Large intestine (tissue), 3 donors: ENCODE data around the gene SLC25A51. TPM values are rescaled to one million over a fixed set of nuclear protein-coding genes. Genes with fewer than 3 reads are reported as not detected.

Experiments
- DNase-seq, 2 donors: peaks; one replicate each; pipeline versions ENCODE4 v3.0.0 to v3.0.0-alpha.2; 2013
- H3K27ac ChIP-seq: one replicate; pipeline ENCODE4 v1.5.1; 2013; ENCODE audit warnings: low read length
- H3K27me3 ChIP-seq: 2 replicates; pipeline ENCODE4 v1.6.1; 2013; ENCODE audit warnings: low read length; ENCODE audit not compliant: control insufficient read depth, insufficient read depth
- H3K36me3 ChIP-seq: 2 replicates; pipeline ENCODE4 v1.6.1; 2013; ENCODE audit warnings: low read length; ENCODE audit not compliant: control insufficient read depth, insufficient read depth
- H3K4me1 ChIP-seq: one replicate; pipeline ENCODE4 v1.6.1; 2013; ENCODE audit warnings: low read length; ENCODE audit not compliant: control insufficient read depth, insufficient read depth
- H3K4me3 ChIP-seq: one replicate; pipeline ENCODE4 v1.5.1; 2013; ENCODE audit warnings: low read length
- H3K9me3 ChIP-seq: one replicate; pipeline ENCODE4 v1.6.1; 2013; ENCODE audit warnings: mild to moderate bottlenecking, low read depth, low read length, moderate library complexity; ENCODE audit not compliant: control insufficient read depth
- WGBS: methylation state at CpG from one replicate; pipeline ENCODE4 v1.1.5; 2013; ENCODE audit warnings: low lambda C conversion rate; ENCODE audit not compliant: insufficient coverage; 5-methylcytosine and 5-hydroxymethylcytosine counted together
- polyA plus RNA-seq: library from polyadenylated mRNA; unstranded; fragments of 120-200 nt; gene quantifications from one replicate; pipeline ENCODE4 v1.2.1, GENCODE V29; 2013

The SLC25A51 gene
- polyA plus RNA-seq, 1 donor, result 21.7 TPM

DNA sequence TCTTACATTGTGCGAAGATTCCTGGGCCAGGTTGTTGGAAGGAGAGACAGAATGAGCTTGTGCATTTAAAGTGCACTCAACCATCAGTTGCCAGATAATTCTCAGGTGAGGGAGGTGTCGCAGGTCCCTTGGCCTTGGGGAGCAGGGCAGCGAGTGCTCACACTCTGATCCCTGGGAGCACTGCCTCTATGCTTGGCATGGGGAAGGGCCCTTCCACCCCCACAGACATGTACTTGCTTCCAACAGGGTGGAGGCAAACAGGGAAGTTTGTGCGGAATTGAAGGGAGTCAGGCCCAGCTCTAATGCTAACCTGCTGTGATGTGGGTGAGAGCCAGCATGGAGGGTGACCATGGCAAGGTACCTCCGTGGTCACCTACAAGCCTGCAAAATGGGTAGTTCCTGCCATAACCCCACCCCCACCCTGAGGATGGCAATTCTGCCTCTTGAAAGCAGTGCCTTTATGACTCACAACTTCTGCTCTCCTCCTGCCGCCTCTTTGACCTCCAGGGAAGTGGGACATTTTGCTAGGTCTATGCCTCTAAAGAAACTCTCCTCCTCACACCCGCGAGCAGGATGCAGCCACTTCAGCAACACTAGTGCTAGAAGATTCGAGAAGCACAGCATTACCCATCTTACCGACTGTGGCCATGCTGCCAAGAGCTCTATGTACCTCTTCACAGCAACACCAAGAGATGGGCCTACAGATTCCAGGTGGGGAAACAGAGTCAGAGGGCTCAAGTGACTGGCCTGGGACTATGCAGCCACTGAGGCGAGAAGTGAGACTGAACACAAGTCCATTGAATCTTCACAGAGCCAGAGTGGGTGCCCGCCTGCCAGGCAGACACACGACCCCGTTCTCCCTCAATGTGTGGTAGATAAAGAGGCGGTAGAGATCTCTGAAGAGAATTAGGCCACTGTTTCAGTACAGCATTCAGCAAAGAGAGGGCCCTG, 22.1 kb upstream of the SLC25A51 start:
- H3K9me3 ChIP-seq, result no peaks in the 10 kb centered on the region
- no CpG with 5 or more reads among the region's 15 CpGs for WGBS
- peaks cover 26% of the 10 kb centered on the region for H3K36me3 ChIP-seq
- peaks cover 36% of the 10 kb centered on the region for H3K4me1 ChIP-seq
- H3K27me3 ChIP-seq, result no peaks in the 10 kb centered on the region
- no peak overlapping the region for H3K4me3 ChIP-seq
- H3K27ac ChIP-seq, result no peak overlapping the region
- DNase-seq, result no peak

DNA sequence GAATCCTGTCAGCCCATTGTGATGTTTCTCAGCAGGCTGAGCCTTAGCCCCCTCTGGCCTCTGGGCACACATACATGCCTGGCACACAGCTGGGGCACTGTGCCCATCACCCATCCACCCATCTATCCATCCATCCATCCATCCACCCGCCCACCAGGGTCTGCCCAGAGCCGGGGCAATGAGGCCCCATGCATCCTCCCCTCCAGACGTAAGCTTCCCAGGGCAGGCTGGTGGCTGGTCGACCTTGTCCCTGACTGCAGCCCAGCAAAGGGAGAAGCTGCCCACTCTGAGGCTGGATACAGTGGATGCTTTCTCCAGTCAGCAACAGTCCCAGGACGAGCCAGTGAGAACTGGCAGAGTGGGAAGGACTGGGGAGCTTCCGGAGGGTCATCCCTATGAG, 21.1 kb upstream of the SLC25A51 start:
- H3K4me1 ChIP-seq, result peaks cover 36% of the 10 kb centered on the region
- no peak overlapping the region for H3K4me3 ChIP-seq
- H3K36me3 ChIP-seq, result peaks cover 27% of the 10 kb centered on the region
- no peak overlapping the region for H3K27ac ChIP-seq
- WGBS, result no CpG with 5 or more reads among the region's 6 CpGs
- H3K27me3 ChIP-seq, result no peaks in the 10 kb centered on the region
- no peak for DNase-seq
- no peaks in the 10 kb centered on the region for H3K9me3 ChIP-seq

DNA sequence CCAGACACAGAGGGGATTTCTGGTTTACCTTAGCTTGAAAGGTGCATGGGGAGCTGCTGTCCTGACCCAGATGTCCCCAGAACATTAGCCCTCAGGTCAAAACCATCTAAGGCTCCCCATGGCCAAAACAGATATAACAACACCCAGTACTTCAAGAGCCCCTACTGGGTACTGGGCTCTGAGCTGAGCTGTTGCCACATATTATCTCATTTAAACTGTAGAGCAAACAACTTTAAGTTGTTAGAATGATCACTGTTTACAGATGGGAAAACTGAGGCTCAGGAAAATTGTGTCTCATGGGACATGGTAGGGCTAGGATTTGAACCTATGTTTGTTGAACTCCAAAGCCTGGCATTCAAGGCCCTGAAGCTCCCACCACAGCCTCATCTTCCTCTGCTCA, 20.6 kb upstream of the SLC25A51 start:
- Histone ChIP-seq H3K27me3 (no peaks in the 10 kb centered on the region), H3K4me1 (peaks cover 36% of the 10 kb centered on the region), H3K4me3 (no peak overlapping the region), H3K27ac (no peak overlapping the region), H3K36me3 (peaks cover 28% of the 10 kb centered on the region), H3K9me3 (no peaks in the 10 kb centered on the region)
- DNase-seq, result no peak

DNA sequence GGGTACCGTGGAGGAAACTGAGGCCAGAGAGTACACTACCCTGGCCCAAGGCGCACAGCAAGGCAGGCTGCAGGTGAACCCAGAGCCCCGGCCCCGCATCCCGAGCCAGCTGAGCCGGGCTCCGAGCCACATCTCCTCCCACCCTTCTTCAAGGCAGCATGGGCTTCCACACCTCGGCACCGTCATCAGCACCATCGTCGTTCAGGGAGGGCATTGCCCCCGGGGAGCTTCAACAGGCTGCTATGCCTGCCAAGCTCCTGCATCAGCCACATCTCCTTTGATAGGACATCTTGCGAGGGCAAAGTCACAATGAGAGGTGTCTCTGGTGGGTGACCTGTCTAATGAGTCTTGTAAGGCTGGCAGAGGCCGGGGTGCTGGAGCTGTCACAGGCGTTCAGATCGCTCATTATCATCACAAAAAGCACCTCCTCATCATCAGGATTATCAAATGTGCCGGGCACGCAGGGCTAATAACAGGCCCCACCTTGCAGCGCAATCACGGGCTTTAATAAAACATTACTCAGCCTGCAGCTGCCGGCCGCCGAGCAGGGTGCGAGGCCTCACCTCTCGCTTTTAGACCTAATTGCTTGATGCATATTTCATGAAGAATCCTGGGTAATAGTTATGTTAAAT, 20.0 kb upstream of the SLC25A51 start:
- Histone ChIP-seq H3K4me3 (no peak overlapping the region), H3K27ac (no peak overlapping the region), H3K36me3 (peaks cover 29% of the 10 kb centered on the region), H3K4me1 (peaks cover 36% of the 10 kb centered on the region), H3K27me3 (no peaks in the 10 kb centered on the region), H3K9me3 (no peaks in the 10 kb centered on the region)
- peak in 1 of 2 donors; percentile 49 for DNase-seq
- WGBS, result no CpG with 5 or more reads among the region's 25 CpGs

DNA sequence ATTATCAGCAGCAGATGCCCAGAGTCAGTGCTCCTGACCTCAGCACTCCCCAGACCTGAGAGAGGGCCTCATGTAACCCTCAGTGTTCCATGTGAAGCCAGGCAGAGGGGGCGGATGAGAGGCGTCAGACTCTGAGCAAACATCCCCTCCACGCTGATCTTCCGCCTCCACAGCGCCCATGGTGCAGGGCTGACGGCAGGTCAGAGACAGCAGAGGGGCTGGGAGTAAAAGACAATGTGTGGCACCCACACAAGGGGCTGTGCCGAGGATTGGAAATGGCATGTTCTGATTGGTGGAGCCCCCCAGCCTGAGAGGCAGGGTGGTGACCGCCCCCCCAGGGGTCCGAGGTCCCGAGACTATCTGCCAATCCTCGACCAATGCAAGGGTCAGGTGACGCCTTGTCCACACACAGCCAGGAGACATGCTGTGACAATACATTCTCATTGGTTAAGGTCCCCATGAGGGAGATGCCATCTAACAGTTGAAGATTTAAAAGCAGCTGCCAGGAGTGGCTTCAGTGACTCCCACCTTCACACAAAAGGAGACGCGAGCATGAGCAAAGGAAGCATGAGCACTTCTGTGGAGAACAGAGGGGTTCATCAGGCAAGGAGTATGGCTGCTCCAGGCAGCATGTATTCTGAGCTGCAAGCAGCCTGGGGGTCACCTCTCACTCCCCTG, 19.3 kb upstream of the SLC25A51 start:
- Histone ChIP-seq H3K4me1 (peaks cover 32% of the 10 kb centered on the region), H3K4me3 (no peak overlapping the region), H3K27me3 (no peaks in the 10 kb centered on the region), H3K9me3 (no peaks in the 10 kb centered on the region), H3K36me3 (peaks cover 33% of the 10 kb centered on the region), H3K27ac (no peak overlapping the region)
- DNase-seq, result no peak
- WGBS, result no CpG with 5 or more reads among the region's 14 CpGs

DNA sequence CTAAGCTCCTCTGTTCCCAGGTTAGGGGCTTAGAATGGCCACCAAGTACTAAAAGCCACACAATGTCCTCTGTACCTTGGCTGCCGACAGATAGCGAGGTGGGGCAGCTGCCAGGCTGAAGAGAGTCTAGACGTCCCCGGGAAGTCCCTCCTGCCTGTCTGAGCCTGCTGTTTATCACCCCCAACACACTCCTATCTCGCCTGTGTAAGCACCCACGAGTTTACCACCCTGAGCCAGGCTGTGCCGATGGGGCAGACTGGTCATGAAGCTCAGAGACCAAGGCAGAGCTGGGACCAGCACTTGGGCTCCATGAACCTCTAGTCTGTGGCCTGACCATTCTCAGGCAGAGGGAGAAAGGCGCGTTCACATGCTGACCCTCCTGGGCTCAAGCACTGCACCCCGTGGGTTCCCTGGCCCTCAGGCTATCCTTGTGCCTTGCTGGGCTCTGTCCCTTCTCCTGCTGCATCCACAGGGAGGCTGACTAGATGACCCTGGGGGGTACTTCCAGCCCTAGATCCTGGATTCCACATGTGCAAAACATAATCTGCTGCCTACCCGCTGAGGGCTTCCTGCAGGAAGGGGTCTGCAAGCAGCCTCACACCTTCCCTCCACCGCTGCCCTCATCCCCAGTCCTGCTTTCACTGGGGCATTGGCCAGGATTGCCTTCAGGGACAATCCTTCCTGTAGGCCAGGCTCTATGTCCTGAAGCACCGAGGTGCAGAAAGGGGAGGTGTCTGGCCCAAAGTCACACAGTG, 18.6 kb upstream of the SLC25A51 start:
- H3K36me3 ChIP-seq, result peaks cover 40% of the 10 kb centered on the region
- H3K27me3 ChIP-seq, result no peaks in the 10 kb centered on the region
- DNase-seq, result peak in 1 of 2 donors; percentile 58
- no peaks in the 10 kb centered on the region for H3K9me3 ChIP-seq
- H3K4me3 ChIP-seq, result no peak overlapping the region
- no CpG with 5 or more reads among the region's 13 CpGs for whole genome bisulfite sequencing
- H3K4me1 ChIP-seq, result peaks cover 24% of the 10 kb centered on the region
- no peak overlapping the region for H3K27ac ChIP-seq

DNA sequence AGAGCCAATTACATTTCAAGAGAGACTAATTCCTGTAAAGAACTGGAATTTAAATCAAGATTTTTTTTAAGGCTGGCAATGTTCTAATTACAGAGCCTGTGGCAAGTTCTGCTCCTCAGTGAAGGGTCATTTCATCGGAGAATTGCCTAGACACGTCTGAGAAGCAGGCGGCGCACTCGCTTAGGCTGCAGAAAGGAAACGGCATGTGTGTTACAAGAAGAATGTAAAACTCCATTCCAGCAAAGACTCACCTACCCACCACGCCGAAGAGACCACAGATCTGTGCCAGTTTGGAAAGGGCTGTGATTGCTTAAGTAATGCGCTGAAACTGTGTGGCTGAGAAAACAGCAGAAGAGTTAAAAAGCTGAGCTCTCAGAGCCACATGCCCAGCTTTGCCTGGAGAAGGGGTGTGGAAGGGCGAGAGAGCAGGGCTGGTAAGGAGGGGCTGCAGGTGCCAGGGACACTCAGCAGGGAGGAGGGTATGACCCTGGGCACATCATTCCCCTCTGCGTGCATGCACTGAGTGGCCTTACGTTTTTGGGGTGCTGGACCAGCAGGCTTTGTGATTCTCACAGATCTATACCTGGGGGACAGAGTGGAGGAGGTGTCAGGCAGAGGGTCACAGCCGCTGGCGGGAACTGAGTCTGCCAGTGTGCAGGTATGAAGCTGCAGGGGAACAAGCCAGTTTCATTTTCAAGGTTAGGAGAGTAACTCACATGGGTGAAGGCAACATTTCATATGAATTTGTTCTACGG, 17.8 kb upstream of the SLC25A51 start:
- 92% methylated on average over 2 of the region's 15 CpGs for WGBS
- Histone ChIP-seq H3K4me1 (peaks cover 20% of the 10 kb centered on the region), H3K27me3 (no peaks in the 10 kb centered on the region), H3K36me3 (peaks cover 46% of the 10 kb centered on the region), H3K9me3 (no peaks in the 10 kb centered on the region), H3K27ac (no peak overlapping the region), H3K4me3 (no peak overlapping the region)
- DNase-seq, result no peak

DNA sequence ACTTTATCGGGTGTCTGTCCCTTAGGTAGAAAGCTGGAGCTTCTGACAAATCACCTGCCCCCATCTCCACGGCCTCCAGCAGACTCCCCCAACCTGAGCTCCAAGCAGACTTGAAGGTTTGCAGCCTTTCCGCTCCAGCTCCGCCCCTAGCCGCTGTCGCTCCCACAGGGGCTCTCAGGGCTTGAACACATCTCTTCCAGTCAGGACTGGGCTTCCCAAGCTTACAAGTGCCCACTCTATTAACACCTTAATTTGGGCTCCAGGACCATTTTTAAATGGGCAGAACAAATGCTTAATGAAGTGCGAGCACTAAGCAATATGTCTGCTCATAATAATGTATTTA, 17.2 kb upstream of the SLC25A51 start:
- H3K27me3 ChIP-seq, result no peaks in the 10 kb centered on the region
- H3K36me3 ChIP-seq, result peaks cover 47% of the 10 kb centered on the region
- DNase-seq, result no peak
- peaks cover 15% of the 10 kb centered on the region for H3K4me1 ChIP-seq
- H3K27ac ChIP-seq, result no peak overlapping the region
- H3K4me3 ChIP-seq, result no peak overlapping the region
- H3K9me3 ChIP-seq, result no peaks in the 10 kb centered on the region
- WGBS, result no CpG with 5 or more reads among the region's 7 CpGs

DNA sequence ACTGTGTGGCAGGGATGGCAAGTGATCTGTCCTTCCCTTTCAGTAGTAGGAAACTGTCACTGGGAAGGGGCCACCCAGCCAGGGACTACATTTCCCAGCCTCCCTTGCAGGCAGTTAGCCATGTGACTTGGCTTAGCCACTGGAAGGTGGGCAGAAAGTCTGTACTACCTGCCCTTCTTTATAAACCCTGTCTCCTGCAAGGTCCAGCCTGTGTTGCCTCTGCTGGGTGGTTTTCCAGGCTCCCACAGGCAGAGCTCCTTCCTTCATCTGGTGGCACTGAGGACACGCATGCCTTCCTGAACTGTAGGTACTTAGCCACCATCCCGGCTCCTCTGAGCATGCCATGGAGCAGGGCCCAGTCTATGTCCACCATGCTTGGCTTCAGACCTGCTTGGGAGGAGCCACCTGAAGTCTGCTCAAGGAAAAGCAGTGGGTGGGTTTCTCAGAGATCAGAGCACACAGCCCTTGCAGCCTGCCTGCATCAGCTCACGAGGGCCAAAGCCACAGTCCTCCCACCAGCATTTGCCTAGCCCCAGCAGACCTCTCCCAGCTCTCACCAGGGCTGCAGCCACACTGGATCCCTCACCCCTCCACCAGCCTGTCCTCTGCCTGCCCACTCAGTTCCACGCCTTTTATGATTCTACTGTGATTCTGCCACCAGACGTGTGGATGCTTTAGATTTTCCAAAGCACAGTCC, 16.7 kb upstream of the SLC25A51 start:
- peaks cover 47% of the 10 kb centered on the region for H3K36me3 ChIP-seq
- WGBS, result no CpG with 5 or more reads among the region's 5 CpGs
- H3K27ac ChIP-seq, result no peak overlapping the region
- no peaks in the 10 kb centered on the region for H3K9me3 ChIP-seq
- H3K27me3 ChIP-seq, result no peaks in the 10 kb centered on the region
- H3K4me1 ChIP-seq, result peaks cover 14% of the 10 kb centered on the region
- DNase-seq, result peak in 1 of 2 donors; percentile 36
- H3K4me3 ChIP-seq, result no peak overlapping the region
